H1 (cell line): ENCODE data around the gene SKAP1. TPM values are rescaled to one million over a fixed set of nuclear protein-coding genes. Genes with fewer than 3 reads are reported as not detected.
A peak's percentile ranks its signal among the peaks of the same experiment; 100 is the strongest.

Experiments used
- CTCF ChIA-PET: fragments of 300-600 bp; sonication (Branson Sonifier 250); formaldehyde crosslinking; loops from one replicate; lab custom pipeline; 2021; ENCODE audit not compliant: partially characterized antibody; lab: Charles Lee
- POLR2A ChIA-PET: fragments of 300-600 bp; sonication (Branson Sonifier 250); formaldehyde crosslinking; loops from one replicate; lab custom pipeline; 2021; ENCODE audit warnings: inconsistent platforms; ENCODE audit not compliant: partially characterized antibody; lab: Charles Lee
- DNase-seq, 2 experiments: peaks; one replicate each; pipeline versions ENCODE4 v3.0.0 to v3.0.0-alpha.2; 2010 to 2022; ENCODE audit warnings: low spot score in 2 of 2, low read depth in 1 of 2, mixed read lengths in 1 of 2
- FAIRE-seq: peaks from 2 replicates; lab custom pipeline; 2011; peaks lifted over from hg19 to GRCh38; lab: Jason Lieb, UNC
- H2AFZ ChIP-seq: 2 replicates; pipeline ENCODE4 v1.8.1; 2012; ENCODE audit warnings: low read length, inconsistent platforms
- H2AK5ac ChIP-seq: 2 replicates; pipeline ENCODE4 v1.6.1; 2013; ENCODE audit warnings: low read depth, low read length
- H2BK120ac ChIP-seq: replicated peaks from 2 replicates; pipeline ENCODE3; 2013; ENCODE audit warnings: low read depth, low read length, inconsistent platforms
- H2BK12ac ChIP-seq: 2 replicates; pipeline ENCODE4 v1.6.1; 2013; ENCODE audit warnings: low read depth, low read length
- H2BK15ac ChIP-seq: 2 replicates; pipeline ENCODE4 v1.6.1; 2013; ENCODE audit warnings: low read length
- H2BK20ac ChIP-seq: 2 replicates; pipeline ENCODE4 v1.6.1; 2013; ENCODE audit warnings: low read length
- H2BK5ac ChIP-seq: 2 replicates; pipeline ENCODE4 v1.6.1; 2013; ENCODE audit warnings: low read depth, low read length
- H3K14ac ChIP-seq: 2 replicates; pipeline ENCODE4 v1.6.1; 2013; ENCODE audit warnings: inconsistent platforms; ENCODE audit not compliant: insufficient read length
- H3K18ac ChIP-seq: 2 replicates; pipeline ENCODE4 v1.6.1; 2013; ENCODE audit warnings: low read length; ENCODE audit errors: extremely low read depth
- H3K23ac ChIP-seq: 2 replicates; pipeline ENCODE4 v1.6.1; 2013; ENCODE audit warnings: inconsistent platforms; ENCODE audit not compliant: insufficient read length
- H3K23me2 ChIP-seq: 2 replicates; pipeline ENCODE4 v1.6.1; 2013; ENCODE audit warnings: low read depth, low read length
- H3K27ac ChIP-seq: 2 replicates; pipeline ENCODE4 v1.6.1; 2011; ENCODE audit warnings: low read depth, low read length, inconsistent platforms
- H3K27me3 ChIP-seq, 4 experiments: replicated peaks in 1 of 4; 1 replicate in 1 of 4; 2 replicates in 3 of 4; pipeline versions ENCODE4 v1.6.1 to v1.8.1; 2011 to 2013; ENCODE audit warnings: low read length in 3 of 4, mild to moderate bottlenecking in 3 of 4, inconsistent platforms in 2 of 4, mixed read lengths in 2 of 4, moderate library complexity in 1 of 4; ENCODE audit not compliant: control insufficient read depth in 3 of 4, insufficient read depth in 3 of 4; ENCODE audit errors: extremely low read depth in 1 of 4
- H3K36me3 ChIP-seq, 4 experiments: 2 replicates each; pipeline versions ENCODE4 v1.6.1 to v1.8.1; 2011 to 2013; ENCODE audit warnings: mild to moderate bottlenecking in 4 of 4, low read length in 3 of 4, moderate library complexity in 2 of 4, control low read depth in 1 of 4, inconsistent platforms in 1 of 4; ENCODE audit not compliant: insufficient read depth in 4 of 4, control insufficient read depth in 2 of 4
- H3K4ac ChIP-seq: replicated peaks from 2 replicates; pipeline ENCODE3; 2013; ENCODE audit warnings: low read length, low read depth, mixed read lengths, inconsistent platforms; ENCODE audit not compliant: insufficient read length
- H3K4me1 ChIP-seq, 4 experiments: replicated peaks in 1 of 4; 1 replicate in 1 of 4; 2 replicates in 3 of 4; pipeline versions ENCODE4 v1.6.1 to v1.8.1; 2011 to 2013; ENCODE audit warnings: low read length in 3 of 4, inconsistent platforms in 2 of 4, mixed read lengths in 1 of 4; ENCODE audit not compliant: insufficient read depth in 4 of 4, control insufficient read depth in 3 of 4
- H3K4me2 ChIP-seq, 2 experiments: 2 replicates each; pipeline versions ENCODE4 v1.6.1 to v1.8.1; 2011 to 2013; ENCODE audit warnings: low read depth in 2 of 2, low read length in 2 of 2, control low read depth in 1 of 2, inconsistent platforms in 1 of 2, mild to moderate bottlenecking in 1 of 2; ENCODE audit not compliant: insufficient read depth in 1 of 2
- H3K4me3 ChIP-seq, 4 experiments: fragments of 200-600, 300-600 bp in 1 of 4; sonication (generic), shearing (Covaris generic), sonication (Bioruptor Twin) in 1 of 4; 2 replicates each; pipeline versions ENCODE4 v1.5.1 to v1.8.1; 2011 to 2016; ENCODE audit warnings: low read length in 4 of 4, low read depth in 3 of 4, control low read depth in 2 of 4, inconsistent platforms in 2 of 4, mild to moderate bottlenecking in 2 of 4, mixed read lengths in 1 of 4, moderate library complexity in 1 of 4; ENCODE audit not compliant: insufficient read depth in 2 of 4; ENCODE audit errors: extremely low read depth in 1 of 4
- H3K56ac ChIP-seq: replicated peaks from 2 replicates; pipeline ENCODE3; 2013; ENCODE audit warnings: low read depth, mild to moderate bottlenecking, mixed read lengths, low read length, inconsistent platforms; ENCODE audit not compliant: insufficient read length
- H3K79me1 ChIP-seq: 2 replicates; pipeline ENCODE4 v1.6.1; 2013; ENCODE audit warnings: low read depth, low read length, control low read depth
- H3K79me2 ChIP-seq, 2 experiments: 2 replicates each; pipeline versions ENCODE4 v1.6.1 to v1.8.1; 2012 to 2013; ENCODE audit warnings: low read length in 2 of 2, mild to moderate bottlenecking in 2 of 2, inconsistent platforms in 1 of 2; ENCODE audit not compliant: insufficient read depth in 2 of 2, control insufficient read depth in 1 of 2
- H3K9ac ChIP-seq, 4 experiments: replicated peaks in 1 of 4; 1 replicate in 1 of 4; 2 replicates in 3 of 4; pipeline versions ENCODE4 v1.6.1 to v1.8.1; 2011 to 2013; ENCODE audit warnings: low read depth in 3 of 4, low read length in 3 of 4, control low read depth in 2 of 4, mild to moderate bottlenecking in 2 of 4, moderate library complexity in 2 of 4, inconsistent platforms in 1 of 4; ENCODE audit errors: extremely low read depth in 1 of 4
- H3K9me3 ChIP-seq, 2 experiments: 2 replicates each; pipeline versions ENCODE4 v1.6.1 to v1.8.1; 2012 to 2013; ENCODE audit warnings: mild to moderate bottlenecking in 2 of 2, moderate library complexity in 2 of 2, control low read depth in 1 of 2, inconsistent platforms in 1 of 2, low read depth in 1 of 2, low read length in 1 of 2, mixed read lengths in 1 of 2; ENCODE audit not compliant: insufficient read depth in 2 of 2
- H4K20me1 ChIP-seq, 2 experiments: replicated peaks in 1 of 2; 2 replicates each; pipeline versions ENCODE3 to v1.8.1; 2011 to 2013; ENCODE audit warnings: inconsistent platforms in 2 of 2, low read length in 2 of 2, mild to moderate bottlenecking in 1 of 2; ENCODE audit not compliant: insufficient read depth in 2 of 2, control insufficient read depth in 1 of 2
- H4K5ac ChIP-seq: 2 replicates; pipeline ENCODE4 v1.6.1; 2013; ENCODE audit warnings: low read length, low read depth, mixed read lengths, inconsistent platforms; ENCODE audit not compliant: insufficient read length
- H4K8ac ChIP-seq: 2 replicates; pipeline ENCODE4 v1.8.0; 2013; ENCODE audit warnings: mild to moderate bottlenecking, moderate library complexity, low read length, inconsistent platforms; ENCODE audit not compliant: insufficient read depth; ENCODE audit errors: extremely low read depth
- H4K91ac ChIP-seq: replicated peaks from 2 replicates; pipeline ENCODE3; 2013; ENCODE audit warnings: low read length, mixed read lengths, inconsistent platforms; ENCODE audit not compliant: insufficient read length
- CBX8 ChIP-seq: fragments of 300-800, 300-1000 bp; sonication (generic); IDR thresholded peaks from 2 replicates; pipeline ENCODE4 v1.7.1; 2016; ENCODE audit warnings: low read depth, low read length, borderline replicate concordance
- POLR2AphosphoS5 ChIP-seq: IDR thresholded peaks from 2 replicates; pipeline ENCODE4 v1.6.1; 2011; ENCODE audit warnings: low read depth, low read length
- WGBS, 2 experiments: shearing (Covaris generic) in 1 of 2; methylation state at CpG; one replicate each; pipeline versions ENCODE4 v1.1.6 to v1.1.7; 2013 to 2015; ENCODE audit warnings: low lambda C conversion rate in 2 of 2, mixed read lengths in 2 of 2, inconsistent platforms in 1 of 2, low coverage in 1 of 2, missing lambda C conversion rate in 1 of 2; ENCODE audit not compliant: insufficient replicate concordance in 2 of 2, insufficient coverage in 1 of 2, insufficient read length in 1 of 2; ENCODE audit errors: extremely low coverage in 1 of 2, missing lambda C conversion rate in 1 of 2; 5-methylcytosine and 5-hydroxymethylcytosine counted together
- polyA plus RNA-seq, 7 experiments: library from polyadenylated mRNA; depleted of rRNA in 3 of 7; stranded (reverse) in 5 of 7; unstranded in 2 of 7; fragments of >200 nt in 5 of 7; fragments of 200-250 nt in 2 of 7; gene quantifications; 1 replicate in 5 of 7; 2 replicates in 1 of 7; 4 replicates in 1 of 7; pipeline versions ENCODE4 v1.2.1 to v1.2.3, GENCODE V29; 2011 to 2013; ENCODE audit warnings: missing spikeins in 2 of 7, mixed read lengths in 2 of 7
- total RNA-seq: library from RNA; stranded (reverse); fragmentation: NEBNext Ultra II Directional; extraction: Animal tissue kit (Norgen Biotek cat#: 25700); gene quantifications from 2 replicates; pipeline ENCODE4 v1.2.1, GENCODE V29; 2021

SKAP1 gene
- total and polyA plus RNA-seq, 2 of the 8 experiments (the other 6 are each of a cell fraction or from before 2014, with no cell fraction given) = not detected

DNA sequence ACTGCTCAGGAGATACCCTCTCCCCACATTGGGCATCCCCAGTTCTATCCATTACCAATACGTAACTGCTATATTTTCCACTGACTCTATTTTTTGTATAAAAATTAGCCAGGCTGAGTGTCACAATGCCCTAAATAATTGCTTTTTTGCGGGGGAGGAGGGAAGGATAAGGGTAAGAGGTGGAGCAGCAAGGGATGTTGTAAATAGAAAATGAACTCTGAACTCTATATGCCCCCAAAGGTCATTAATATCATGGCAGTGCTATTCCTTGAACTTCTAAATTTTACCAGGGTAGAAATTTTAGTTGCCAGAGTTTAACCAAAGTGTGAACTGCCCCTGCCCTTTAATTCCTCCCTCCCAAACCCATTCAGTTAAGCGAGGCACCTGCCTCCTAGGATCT, 118.7 kb downstream of the SKAP1 start:
- 0 out of 4 replicates have a peak overlapping the region, but pooled peaks of 1 of the 2 experiments have one; percentile 47 for H3K4me2 ChIP-seq
- H2AFZ ChIP-seq = no peak overlapping the region
- no peak overlapping the region for H3K27ac ChIP-seq
- H4K8ac ChIP-seq = no peak overlapping the region
- H3K27me3 ChIP-seq = no peaks in the 10 kb centered on the region; a peak in 2 of 7 replicates
- no peaks in the 10 kb centered on the region for H3K36me3 ChIP-seq
- H2AK5ac ChIP-seq = no peak overlapping the region
- no peak for FAIRE-seq
- no peak overlapping the region for H2BK12ac ChIP-seq
- no peak overlapping the region for H3K9ac ChIP-seq
- no peak overlapping the region for H3K4me3 ChIP-seq
- H3K79me1 ChIP-seq = no peaks in the 10 kb centered on the region
- H2BK20ac ChIP-seq = no peak overlapping the region
- no peak overlapping the region for H3K14ac ChIP-seq
- H2BK15ac ChIP-seq = no peak overlapping the region
- no peaks in the 10 kb centered on the region for H3K23me2 ChIP-seq
- H3K9me3 ChIP-seq = no peaks in the 10 kb centered on the region
- 83% methylated on average over 3 of the region's 3 CpGs; no CpG with 5 or more reads in 1 of the 2 experiments for WGBS, 2 experiments
- no peak overlapping the region for H3K18ac ChIP-seq
- H4K20me1 ChIP-seq = no peaks in the 10 kb centered on the region
- H4K5ac ChIP-seq = no peak overlapping the region
- DNase-seq = no peak
- no peaks in the 10 kb centered on the region for H3K79me2 ChIP-seq
- POLR2A ChIA-PET = no interaction called here
- H2BK5ac ChIP-seq = no peak overlapping the region
- no peak overlapping the region for H2BK120ac ChIP-seq
- no peak overlapping the region for H3K23ac ChIP-seq
- H3K4ac ChIP-seq = no peak overlapping the region
- no peak overlapping the region for H4K91ac ChIP-seq
- CTCF ChIA-PET = interaction anchor here (1.0 to 1.2 kb wide), 4 partner anchors 12 to 158 kb away, joined by 3 read pairs; no protein-coding TSS in a partner anchor
- no peak overlapping the region for H3K56ac ChIP-seq
- no peaks in the 10 kb centered on the region for H3K4me1 ChIP-seq
- TF ChIP-seq POLR2AphosphoS5 = no peak
- no peak for TF ChIP-seq CBX8
